WTC11 (cell line): ENCODE data around the gene CBFB. TPM values are rescaled to one million over a fixed set of nuclear protein-coding genes. Genes with fewer than 3 reads are reported as not detected.

Source experiments
- ATAC-seq: fragments of 200-7000 bp; cut with Tn5 transposase; 2 replicates; pipeline ENCODE4 v1.10.0; 2021; ENCODE audit warnings: mild to moderate bottlenecking, moderate library complexity
- CTCF ChIA-PET: fragments of 300-600 bp; sonication (Branson Sonifier 250); formaldehyde crosslinking; loops from one replicate; lab custom pipeline; 2021; ENCODE audit warnings: antibody characterized with exemption; lab: Charles Lee
- POLR2A ChIA-PET: fragments of 350-600 bp; sonication (Branson Sonifier 250); formaldehyde crosslinking; loops from one replicate; lab custom pipeline; 2021; ENCODE audit warnings: antibody characterized with exemption; lab: Charles Lee
- DNase-seq: peaks from one replicate; pipeline ENCODE4 v3.0.0; 2021; ENCODE audit warnings: low spot score
- H3K27ac Mint-ChIP-seq: 2 replicates; pipeline ENCODE4 v1.8.0; 2021; ENCODE audit warnings: mixed read lengths
- H3K27me3 Mint-ChIP-seq: 2 replicates; pipeline ENCODE4 v1.8.0; 2021; ENCODE audit warnings: low read depth, mild to moderate bottlenecking, moderate library complexity, mixed read lengths
- H3K36me3 Mint-ChIP-seq: 2 replicates; pipeline ENCODE4 v1.8.0; 2021; ENCODE audit warnings: mixed read lengths
- H3K4me1 Mint-ChIP-seq: 2 replicates; pipeline ENCODE4 v1.8.0; 2022; ENCODE audit warnings: mixed read lengths
- H3K4me3 Mint-ChIP-seq: 2 replicates; pipeline ENCODE4 v1.8.0; 2021; ENCODE audit warnings: mild to moderate bottlenecking, moderate library complexity, mixed read lengths
- H3K9me3 Mint-ChIP-seq: 2 replicates; pipeline ENCODE4 v1.8.0; 2021; ENCODE audit warnings: mixed read lengths
- ARID4B ChIP-seq: sonication (generic); formaldehyde crosslinking; IDR thresholded peaks from 2 replicates; pipeline ENCODE4 v1.8.0; 2023; ENCODE audit warnings: missing genetic modification reagents, mild to moderate bottlenecking, borderline replicate concordance
- ATF3 ChIP-seq: sonication (generic); formaldehyde crosslinking; conservative IDR thresholded peaks from 2 replicates; pipeline ENCODE4 v1.8.1; 2022; ENCODE audit warnings: mild to moderate bottlenecking, missing genetic modification reagents
- CREB1 ChIP-seq: sonication (generic); formaldehyde crosslinking; IDR thresholded peaks from 2 replicates; pipeline ENCODE4 v1.8.0; 2023; ENCODE audit warnings: mild to moderate bottlenecking, missing genetic modification reagents
- ERG ChIP-seq: fragments of 250-450 bp; sonication (Bioruptor Pico); IDR thresholded peaks from 2 replicates; pipeline ENCODE4 v1.8.0; 2021; ENCODE audit warnings: mild to moderate bottlenecking
- GTF2I ChIP-seq: fragments of 250-450 bp; sonication (Bioruptor Pico); conservative IDR thresholded peaks from 2 replicates; pipeline ENCODE4 v1.4.0; 2021; ENCODE audit warnings: mild to moderate bottlenecking
- HMGA2 ChIP-seq: fragments of 250-450 bp; sonication (Bioruptor Pico); IDR thresholded peaks from 2 replicates; pipeline ENCODE4 v1.4.0; 2021; ENCODE audit warnings: mild to moderate bottlenecking, moderate library complexity
- IRF1 ChIP-seq: sonication (generic); formaldehyde crosslinking; IDR thresholded peaks from 2 replicates; pipeline ENCODE4 v1.8.0; 2023; ENCODE audit warnings: missing genetic modification reagents
- NR3C1 ChIP-seq: sonication (generic); formaldehyde crosslinking; conservative IDR thresholded peaks from 2 replicates; pipeline ENCODE4 v1.8.1; 2023; ENCODE audit warnings: low read depth, mild to moderate bottlenecking, missing genetic modification reagents
- TEAD1 ChIP-seq: sonication (generic); formaldehyde crosslinking; IDR thresholded peaks from 2 replicates; pipeline ENCODE4 v1.8.0; 2022; ENCODE audit warnings: mild to moderate bottlenecking, missing genetic modification reagents
- TP53 ChIP-seq: sonication (generic); formaldehyde crosslinking; IDR thresholded peaks from 2 replicates; pipeline ENCODE4 v1.8.1; 2023; ENCODE audit warnings: mild to moderate bottlenecking, missing genetic modification reagents
- ZNF219 ChIP-seq: sonication (generic); formaldehyde crosslinking; IDR thresholded peaks from 2 replicates; pipeline ENCODE4 v1.8.0; 2023; ENCODE audit warnings: missing genetic modification reagents, mild to moderate bottlenecking, borderline replicate concordance
- ZNF281 ChIP-seq: sonication (generic); formaldehyde crosslinking; IDR thresholded peaks from 2 replicates; pipeline ENCODE4 v1.8.0; 2023; ENCODE audit warnings: mild to moderate bottlenecking, missing genetic modification reagents
- ZNF416 ChIP-seq: fragments of 250-450 bp; sonication (Bioruptor Pico); IDR thresholded peaks from 2 replicates; pipeline ENCODE4 v1.9.0; 2021; ENCODE audit warnings: mild to moderate bottlenecking, inconsistent platforms
- ZNF512 ChIP-seq: sonication (generic); formaldehyde crosslinking; IDR thresholded peaks from 2 replicates; pipeline ENCODE4 v1.8.1; 2022; ENCODE audit warnings: missing genetic modification reagents, borderline replicate concordance
- ZNF671 ChIP-seq: fragments of 250-450 bp; sonication (Bioruptor Pico); IDR thresholded peaks from 2 replicates; pipeline ENCODE4 v1.8.0; 2021; ENCODE audit warnings: mild to moderate bottlenecking
- ZSCAN18 ChIP-seq: fragments of 250-450 bp; sonication (Bioruptor Pico); IDR thresholded peaks from 2 replicates; pipeline ENCODE4 v2.1.2; 2022; ENCODE audit warnings: mild to moderate bottlenecking, moderate library complexity
- total RNA-seq: library from RNA; stranded (reverse); gene quantifications from 3 replicates; pipeline ENCODE4 v1.2.3, GENCODE V29; 2021

The CBFB gene
- total RNA-seq, 1 experiment from 2014 or later, result 36.9 TPM

- ATAC-seq (no peak), DNase-seq (no peak)
- POLR2A ChIA-PET, result no interaction called here
- Mint-ChIP-seq H3K4me1 (no peaks in the 10 kb centered on the region), H3K27me3 (no peaks in the 10 kb centered on the region; the same call in 1 of the 2 replicates), H3K36me3 (no peaks in the 10 kb centered on the region), H3K9me3 (0 out of 2 replicates have a peak, but pooled peaks cover 3% of the 10 kb centered on the region), H3K4me3 (no peak overlapping the region), H3K27ac (no peak overlapping the region)
- CTCF ChIA-PET, result interaction anchor here (0.6 to 0.7 kb wide), 2 partner anchors 57 to 81 kb away, joined by 3 to 4 read pairs; no protein-coding TSS in a partner anchor
- no peak for TF ChIP-seq IRF1 (CRISPR knock-in tag)
- no peak for TF ChIP-seq ZSCAN18 (CRISPR knock-in tag)
- no peak for TF ChIP-seq ZNF281 (CRISPR knock-in tag)
- TF ChIP-seq ARID4B (CRISPR knock-in tag), result no peak
- TF ChIP-seq ZNF512 (CRISPR knock-in tag), result no peak
- TF ChIP-seq GTF2I, result no peak
- no peak for TF ChIP-seq ZNF416 (CRISPR knock-in tag)
- no peak for TF ChIP-seq CREB1 (CRISPR knock-in tag)
- no peak for TF ChIP-seq ERG (CRISPR knock-in tag)
These were observed 69.7 kb downstream of the CBFB start for GRCh38 chr16:67098599-67098998.

- Mint-ChIP-seq H3K27ac (no peak overlapping the region), H3K27me3 (no peaks in the 10 kb centered on the region; the same call in 1 of the 2 replicates), H3K4me3 (no peak overlapping the region), H3K9me3 (0 out of 2 replicates have a peak, but pooled peaks cover 3% of the 10 kb centered on the region), H3K4me1 (no peaks in the 10 kb centered on the region), H3K36me3 (no peaks in the 10 kb centered on the region)
- TF ChIP-seq TP53 (CRISPR knock-in tag), result no peak
- no peak for TF ChIP-seq ATF3 (CRISPR knock-in tag)
- TF ChIP-seq NR3C1 (CRISPR knock-in tag), result no peak
- no peak for TF ChIP-seq ZNF219 (CRISPR knock-in tag)
- no peak for TF ChIP-seq ZNF671 (CRISPR knock-in tag)
- no peak for TF ChIP-seq HMGA2
- no peak for TF ChIP-seq TEAD1 (CRISPR knock-in tag)
- ChIA-PET CTCF (interaction anchor here (1.1 to 5.6 kb wide), 6 partner anchors 8 to 146 kb away, joined by 3 to 62 read pairs (median 4); partner anchors contain the start of gene CES3), POLR2A (no interaction called here)
- ATAC-seq, result no peak
- DNase-seq, result no peak
These were observed 71.8 kb downstream of the CBFB start for GRCh38 chr16:67100569-67101310.
